HG02798 (cell line): ENCODE measurements around the gene SORCS1.
A peak's percentile ranks its signal among the peaks of the same experiment; 100 is the strongest.
"Not testable (repeated sequence)": the region's sequence is repeated elsewhere in the genome, so short reads cannot be mapped to it uniquely, and the experiment has no call there.

Source experiments
- ATAC-seq: cut with Tn5 transposase; IDR thresholded peaks from one replicate; pipeline ENCODE4 v1.9.1; 2021; ENCODE audit warnings: mild to moderate bottlenecking; ENCODE audit not compliant: unreplicated experiment, poor library complexity

The SORCS1 gene

DNA sequence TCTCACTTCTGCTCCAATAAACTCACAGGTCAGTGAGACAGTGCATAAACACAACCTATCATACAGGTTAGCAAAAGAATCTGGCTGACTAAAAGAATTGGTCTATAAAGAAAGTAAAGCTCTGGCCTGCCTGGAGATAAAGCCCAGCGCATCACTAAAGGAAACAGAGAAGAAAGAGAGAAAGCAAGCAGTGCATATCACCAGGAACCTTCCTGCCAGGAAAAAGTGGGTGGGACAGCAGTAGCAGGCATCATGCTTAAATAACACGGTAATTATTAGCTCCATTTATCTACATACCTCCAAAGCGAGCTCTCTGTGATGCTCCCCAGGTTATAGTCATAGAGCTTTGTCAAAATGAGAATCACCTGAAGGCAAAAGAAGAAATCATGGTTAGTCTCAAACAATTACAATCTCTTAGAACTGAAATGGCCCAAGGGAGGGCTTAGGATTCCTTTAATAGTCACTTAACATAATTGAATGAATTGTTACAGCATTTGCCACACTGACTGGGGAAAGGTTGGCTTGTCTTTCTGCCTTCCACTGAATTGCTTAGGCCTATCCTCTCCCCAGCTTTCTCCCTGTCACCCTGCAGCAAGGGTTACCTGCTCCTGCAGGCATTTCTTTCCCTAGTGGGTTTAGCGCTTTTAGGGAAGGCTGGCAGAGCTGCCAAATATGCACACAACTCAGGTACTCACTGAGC is 208.1 kb downstream of the SORCS1 start:
- ATAC-seq: no peak

- ATAC-seq: no peak
Observed at GRCh38 chr10:106955133-106955532, 209.4 kb downstream of the SORCS1 start.

- ATAC-seq: no peak
Observed at GRCh38 chr10:106952033-106952432, 212.5 kb downstream of the SORCS1 start.

- no peak for ATAC-seq
Observed at GRCh38 chr10:106949680-106950478, 214.6 kb downstream of the SORCS1 start.

DNA sequence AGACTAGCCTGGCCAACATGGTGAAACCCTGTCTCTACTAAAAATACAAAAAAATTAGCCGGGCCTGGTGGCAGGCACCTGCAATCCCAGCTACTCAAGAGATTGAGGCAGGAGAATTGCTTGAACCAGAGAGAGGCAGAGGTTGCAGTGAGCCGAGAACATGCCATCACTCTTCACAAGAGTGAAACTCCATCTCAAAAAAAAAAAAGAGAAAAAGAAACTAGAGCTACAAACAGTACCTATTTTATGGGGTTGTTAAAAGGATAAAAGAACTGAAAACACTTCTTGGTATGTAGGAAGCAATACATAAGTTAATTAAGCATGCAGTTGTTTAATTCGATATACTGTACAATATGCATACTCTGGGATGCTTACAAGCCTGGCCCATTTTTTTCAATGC is 216.9 kb downstream of the SORCS1 start:
- ATAC-seq: peak; percentile 69

GRCh38 chr10:106942035-106942662 is 222.4 kb downstream of the SORCS1 start:
- no peak for ATAC-seq

GRCh38 chr10:106941297-106942034 is 223.0 kb downstream of the SORCS1 start:
- no peak for ATAC-seq

GRCh38 chr10:106938513-106938912 is 226.0 kb downstream of the SORCS1 start:
- ATAC-seq: no peak

DNA sequence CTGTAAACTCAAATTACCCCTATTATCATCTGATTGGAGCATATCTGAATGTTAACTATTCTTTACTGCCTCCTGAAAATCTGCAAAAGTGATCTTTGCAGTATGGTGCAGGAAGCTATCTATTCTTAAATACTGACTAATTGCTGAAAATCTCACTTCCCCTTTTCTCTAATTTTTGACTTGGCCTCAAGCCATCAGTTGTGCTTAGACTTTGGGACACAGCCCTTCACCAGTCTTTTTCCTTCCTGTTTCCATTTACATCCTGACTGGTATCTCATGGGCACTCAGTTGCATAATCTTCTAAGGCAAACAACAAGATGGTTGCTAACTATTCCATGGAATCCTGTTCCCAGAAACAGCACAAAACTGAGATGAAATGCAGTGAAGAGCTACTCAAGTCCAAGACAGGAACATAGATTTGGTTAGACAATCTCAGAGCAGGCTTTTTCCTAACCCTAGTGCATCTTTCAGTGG is 228.5 kb downstream of the SORCS1 start:
- ATAC-seq: peak; percentile 74

GRCh38 chr10:106931853-106932249 is 232.7 kb downstream of the SORCS1 start:
- no peak for ATAC-seq

GRCh38 chr10:106931159-106931852 is 233.2 kb downstream of the SORCS1 start:
- ATAC-seq: peak; percentile 77

DNA sequence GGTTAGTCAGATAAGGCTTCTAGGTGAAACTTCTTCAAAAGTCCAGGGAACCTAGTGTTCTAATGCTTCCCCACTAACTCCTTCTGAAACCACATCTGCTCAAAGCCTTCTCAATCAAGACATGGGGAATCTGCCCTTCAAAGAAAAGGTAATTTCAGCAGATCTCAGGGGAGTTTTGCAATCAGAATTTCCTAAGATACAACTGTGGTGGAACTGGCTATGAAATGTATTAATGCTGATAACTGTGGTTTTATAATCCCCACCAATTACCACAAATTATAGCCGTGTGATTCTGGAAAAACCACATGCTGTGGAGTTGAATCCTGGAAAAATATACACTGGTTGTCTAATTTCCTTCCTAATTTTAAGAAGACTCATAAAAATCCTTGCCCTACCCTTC is 233.8 kb downstream of the SORCS1 start:
- no peak for ATAC-seq

- ATAC-seq: no peak
Observed at GRCh38 chr10:106929291-106929895, 235.1 kb downstream of the SORCS1 start.

- ATAC-seq: not testable (repeated sequence)
Observed at GRCh38 chr10:106928151-106928550, 236.4 kb downstream of the SORCS1 start.

DNA sequence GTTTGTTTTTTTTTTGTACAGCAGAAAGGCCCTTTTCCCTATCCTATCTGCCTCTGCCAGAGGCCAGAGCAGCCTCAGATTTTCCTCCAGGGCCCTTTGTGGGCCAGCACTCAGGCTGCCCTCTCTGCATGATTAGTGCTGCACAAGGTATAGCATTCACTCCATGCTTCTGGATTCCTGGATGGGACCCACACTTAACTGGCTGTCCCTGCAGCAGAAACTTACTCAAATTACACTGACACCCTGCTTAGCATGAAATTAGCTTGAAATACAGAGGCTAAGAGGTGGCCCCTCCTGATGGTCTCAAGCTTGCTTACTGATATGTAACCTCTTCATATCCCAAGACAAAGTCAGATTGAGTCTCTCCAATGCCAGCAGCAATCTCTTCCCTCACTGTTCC is 239.3 kb downstream of the SORCS1 start:
- no peak for ATAC-seq

GRCh38 chr10:106920538-106920937 is 244.0 kb downstream of the SORCS1 start:
- ATAC-seq: no peak

DNA sequence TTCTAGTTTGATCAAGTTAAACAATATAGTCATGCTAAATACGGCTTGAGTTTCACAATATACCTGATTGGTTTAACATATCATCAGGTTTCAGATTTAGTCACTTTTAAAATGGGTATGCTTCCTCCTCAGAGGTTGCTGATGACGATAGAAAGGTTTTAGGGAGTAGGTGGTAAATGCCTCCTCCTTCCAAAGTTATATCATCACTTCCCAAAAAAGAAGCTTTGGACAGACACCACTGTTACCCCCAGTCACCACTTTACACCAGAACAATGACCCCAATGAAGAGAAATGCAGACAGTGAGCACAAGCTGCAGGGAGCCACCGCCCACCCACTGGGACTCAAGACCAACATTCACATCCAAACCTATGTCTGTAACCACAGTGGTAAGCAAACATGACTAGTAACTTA is 244.6 kb downstream of the SORCS1 start:
- ATAC-seq: peak; percentile 78

DNA sequence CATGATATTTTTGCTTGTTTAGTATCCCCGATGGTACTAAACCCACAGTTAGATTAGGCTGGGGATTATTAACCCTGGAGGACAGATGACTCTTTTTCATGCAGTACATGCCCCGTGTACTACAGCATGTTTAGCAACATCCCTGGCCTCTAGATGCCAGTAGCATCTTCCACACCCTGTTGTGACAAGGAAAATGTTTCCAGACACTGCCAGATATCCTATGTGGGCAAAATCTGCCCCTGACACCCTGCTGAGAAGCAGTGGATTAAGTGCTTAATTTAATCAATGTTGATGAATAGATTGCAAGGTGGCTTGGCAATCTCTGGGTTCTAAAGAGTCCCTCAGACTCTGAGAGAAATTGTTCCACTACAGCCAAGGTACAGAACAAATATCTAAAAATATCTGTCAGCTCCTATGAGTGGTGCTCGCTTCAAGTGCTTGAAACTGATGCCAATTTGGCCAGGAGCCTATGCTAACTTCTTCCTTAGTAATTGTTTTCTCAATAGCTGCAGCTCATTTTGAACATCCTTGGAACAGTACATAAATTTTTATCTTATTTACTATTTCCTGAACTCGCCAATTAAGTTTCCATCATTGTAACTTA is 247.0 kb downstream of the SORCS1 start:
- no peak for ATAC-seq

DNA sequence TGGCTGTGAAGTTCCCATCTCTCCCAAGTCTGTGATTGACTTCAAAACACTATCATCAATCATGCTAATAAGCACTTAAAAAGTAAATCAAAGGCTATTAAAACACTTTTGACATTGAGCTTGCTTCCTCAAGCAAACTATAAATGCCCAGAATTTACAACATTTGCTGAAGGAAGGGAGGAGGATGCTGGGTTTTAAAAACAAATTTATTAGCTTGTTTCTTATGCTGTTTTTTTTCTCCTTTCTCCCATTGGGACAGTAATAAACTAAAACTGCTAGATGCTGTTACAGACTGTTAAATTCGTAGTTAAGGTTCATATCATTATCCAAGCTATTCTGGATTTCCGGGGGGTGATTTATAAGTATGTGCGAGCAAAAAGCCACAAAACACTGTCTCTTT is 250.5 kb downstream of the SORCS1 start:
- ATAC-seq: no peak
